IPS-NIHi11 (cell line): ENCODE results near the gene CETN3.
"Not testable (repeated sequence)": the region's sequence is repeated elsewhere in the genome, so short reads cannot be mapped to it uniquely, and the experiment has no call there.

Source experiments
- DNase-seq: peaks from one replicate; pipeline ENCODE4 v3.0.0; 2012; ENCODE audit warnings: mixed read lengths, low spot score

CETN3 gene

GRCh38 chr5:90383903-90384302 is 25.7 kb downstream of the CETN3 start:
- DNase-seq, result no peak

- no peak for DNase-seq
Observed at GRCh38 chr5:90381213-90381929, 28.2 kb downstream of the CETN3 start.

GRCh38 chr5:90379652-90380051 is 29.9 kb downstream of the CETN3 start:
- no peak for DNase-seq

- DNase-seq, result no peak
Observed at GRCh38 chr5:90378752-90379151, 30.8 kb downstream of the CETN3 start.

- not testable (repeated sequence) for DNase-seq
Observed at GRCh38 chr5:90371269-90371668, 38.3 kb downstream of the CETN3 start.

GRCh38 chr5:90368454-90369246 is 40.9 kb downstream of the CETN3 start:
- DNase-seq, result no peak

- DNase-seq, result no peak
Observed at GRCh38 chr5:90367879-90368278, 41.7 kb downstream of the CETN3 start.

GRCh38 chr5:90366948-90367347 is 42.6 kb downstream of the CETN3 start:
- DNase-seq, result no peak

- no peak for DNase-seq
Observed at GRCh38 chr5:90365328-90365727, 44.2 kb downstream of the CETN3 start.

- no peak for DNase-seq
Observed at GRCh38 chr5:90359073-90359920, 50.3 kb downstream of the CETN3 start.

- DNase-seq, result no peak
Observed at GRCh38 chr5:90356622-90357021, 52.9 kb downstream of the CETN3 start.

- DNase-seq, result no peak
Observed at GRCh38 chr5:90356176-90356575, 53.4 kb downstream of the CETN3 start.

- no peak for DNase-seq
Observed at GRCh38 chr5:90355635-90356034, 53.9 kb downstream of the CETN3 start.

GRCh38 chr5:90353254-90353653 is 56.3 kb downstream of the CETN3 start:
- no peak for DNase-seq

- no peak for DNase-seq
Observed at GRCh38 chr5:90351101-90351500, 58.5 kb downstream of the CETN3 start.

- no peak for DNase-seq
Observed at GRCh38 chr5:90347462-90347861, 62.1 kb downstream of the CETN3 start.

- no peak for DNase-seq
Observed at GRCh38 chr5:90345684-90346083, 63.9 kb downstream of the CETN3 start.

- DNase-seq, result no peak
Observed at GRCh38 chr5:90344689-90345088, 64.9 kb downstream of the CETN3 start.

- DNase-seq, result not testable (repeated sequence)
Observed at GRCh38 chr5:90343731-90344130, 65.8 kb downstream of the CETN3 start.

GRCh38 chr5:90342576-90342975 is 67.0 kb downstream of the CETN3 start:
- no peak for DNase-seq
